ENCODE measurements around the gene ZNF862. TPM values are rescaled to one million over a fixed set of nuclear protein-coding genes. Genes with fewer than 3 reads are reported as not detected.

The ZNF862 gene
- total and polyA plus RNA-seq, 2 donors from 2014 or later = 5.7 to 29.1 TPM

DNA sequence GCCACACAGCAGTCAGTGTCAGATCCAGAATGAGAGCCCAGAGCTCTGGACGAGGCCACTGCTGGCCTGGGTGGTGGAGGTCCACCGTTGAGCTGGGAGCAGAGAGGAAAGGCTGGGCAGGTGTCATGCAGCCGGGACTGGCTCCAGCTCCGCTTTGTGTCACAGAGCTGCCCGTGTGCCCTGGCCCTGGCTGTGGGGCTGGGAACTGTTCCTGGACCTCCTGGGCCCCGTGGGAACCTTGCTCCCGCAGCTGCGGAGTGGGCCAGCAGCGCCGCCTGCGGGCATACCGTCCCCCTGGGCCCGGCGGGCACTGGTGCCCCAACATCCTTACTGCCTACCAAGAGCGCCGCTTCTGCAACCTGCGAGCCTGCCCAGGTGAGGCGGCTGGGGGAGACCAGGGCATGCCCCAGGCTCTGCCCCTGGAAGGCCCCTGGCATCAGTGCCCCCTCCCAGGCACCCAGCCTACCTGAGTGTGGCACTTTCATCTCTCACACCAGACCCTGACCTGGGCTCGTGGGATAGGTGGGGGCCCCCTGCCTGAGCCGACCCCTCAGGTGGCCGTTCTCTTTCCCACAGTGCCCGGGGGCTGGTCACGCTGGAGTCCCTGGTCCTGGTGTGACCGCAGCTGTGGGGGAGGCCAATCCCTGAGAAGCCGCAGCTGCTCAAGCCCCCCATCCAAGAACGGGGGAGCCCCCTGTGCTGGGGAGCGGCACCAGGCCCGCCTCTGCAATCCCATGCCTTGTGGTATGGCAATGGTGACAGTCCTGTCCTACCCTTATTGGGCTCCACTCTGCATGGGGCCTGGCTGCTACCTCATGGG lies 18.8 kb upstream of the ZNF862 start:
- Histone ChIP-seq H3K27me3 (ENCODE audit: control insufficient read depth, insufficient read depth, low read length) (no peaks in the 10 kb centered on the region), H3K9me3 (ENCODE audit: control insufficient read depth in 2 of 3, insufficient read depth in 1 of 3, low read length in 3 of 3) (no peaks in the 10 kb centered on the region), H3K4me1 (ENCODE audit: control insufficient read depth in 2 of 3, insufficient read depth in 2 of 3, low read depth in 1 of 3, low read length in 3 of 3) (no peaks in the 10 kb centered on the region), H3K4me3 (ENCODE audit: low read length in 3 of 3) (no peak overlapping the region), H3K9ac (ENCODE audit: low read length in 3 of 3) (no peak overlapping the region), H3K27ac (ENCODE audit: low read depth in 2 of 2, low read length in 2 of 2) (no peak overlapping the region), H3K36me3 (ENCODE audit: control insufficient read depth in 2 of 3, insufficient read depth in 3 of 3, low read length in 3 of 3) (no peaks in the 10 kb centered on the region)
- intact Hi-C loops (cut with DNase I) = no loop called here
- DNase-seq (peak in 1 of 5 donors; percentile 69), FAIRE-seq (no peak)
- TF ChIP-seq, protein P1, sequence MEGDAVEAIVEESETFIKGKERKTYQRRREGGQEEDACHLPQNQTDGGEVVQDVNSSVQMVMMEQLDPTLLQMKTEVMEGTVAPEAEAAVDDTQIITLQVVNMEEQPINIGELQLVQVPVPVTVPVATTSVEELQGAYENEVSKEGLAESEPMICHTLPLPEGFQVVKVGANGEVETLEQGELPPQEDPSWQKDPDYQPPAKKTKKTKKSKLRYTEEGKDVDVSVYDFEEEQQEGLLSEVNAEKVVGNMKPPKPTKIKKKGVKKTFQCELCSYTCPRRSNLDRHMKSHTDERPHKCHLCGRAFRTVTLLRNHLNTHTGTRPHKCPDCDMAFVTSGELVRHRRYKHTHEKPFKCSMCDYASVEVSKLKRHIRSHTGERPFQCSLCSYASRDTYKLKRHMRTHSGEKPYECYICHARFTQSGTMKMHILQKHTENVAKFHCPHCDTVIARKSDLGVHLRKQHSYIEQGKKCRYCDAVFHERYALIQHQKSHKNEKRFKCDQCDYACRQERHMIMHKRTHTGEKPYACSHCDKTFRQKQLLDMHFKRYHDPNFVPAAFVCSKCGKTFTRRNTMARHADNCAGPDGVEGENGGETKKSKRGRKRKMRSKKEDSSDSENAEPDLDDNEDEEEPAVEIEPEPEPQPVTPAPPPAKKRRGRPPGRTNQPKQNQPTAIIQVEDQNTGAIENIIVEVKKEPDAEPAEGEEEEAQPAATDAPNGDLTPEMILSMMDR (IDR thresholded peaks at IDR 0.05; ENCODE audit: borderline replicate concordance, extremely low read depth, insufficient read depth) = no peak

DNA sequence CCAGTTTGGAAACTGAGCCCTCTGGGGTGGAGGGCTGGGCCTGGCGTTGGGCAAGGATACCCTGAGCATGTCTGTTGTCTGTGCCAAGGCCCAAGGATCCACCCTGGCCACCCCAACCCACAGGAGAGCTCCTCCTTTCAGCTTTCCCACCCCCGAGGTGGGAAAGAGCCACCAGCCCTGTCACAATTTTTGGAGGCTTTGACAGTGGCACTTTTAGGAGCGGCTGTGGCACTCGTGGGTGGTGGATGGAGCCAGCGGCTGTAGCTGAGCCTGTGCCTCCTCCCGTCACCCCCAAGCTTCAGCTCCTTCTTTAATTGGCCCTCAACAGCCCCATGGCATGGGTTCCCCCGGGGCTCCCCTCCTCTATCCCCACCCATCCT lies 18.2 kb upstream of the ZNF862 start:
- Histone ChIP-seq H3K27me3 (ENCODE audit: control insufficient read depth, insufficient read depth, low read length) (no peaks in the 10 kb centered on the region), H3K36me3 (ENCODE audit: control insufficient read depth in 2 of 3, insufficient read depth in 3 of 3, low read length in 3 of 3) (no peaks in the 10 kb centered on the region), H3K27ac (ENCODE audit: low read depth in 2 of 2, low read length in 2 of 2) (no peak overlapping the region), H3K9me3 (ENCODE audit: control insufficient read depth in 2 of 3, insufficient read depth in 1 of 3, low read length in 3 of 3) (no peaks in the 10 kb centered on the region), H3K9ac (ENCODE audit: low read length in 3 of 3) (no peak overlapping the region), H3K4me1 (ENCODE audit: control insufficient read depth in 2 of 3, insufficient read depth in 2 of 3, low read depth in 1 of 3, low read length in 3 of 3) (no peaks in the 10 kb centered on the region), H3K4me3 (ENCODE audit: low read length in 3 of 3) (no peak overlapping the region)
- no peak for DNase-seq
- intact Hi-C loops (cut with DNase I) = no loop called here
- no peak for FAIRE-seq
- TF ChIP-seq, protein P1 (IDR thresholded peaks at IDR 0.05; ENCODE audit: borderline replicate concordance, extremely low read depth, insufficient read depth) = no peak

DNA sequence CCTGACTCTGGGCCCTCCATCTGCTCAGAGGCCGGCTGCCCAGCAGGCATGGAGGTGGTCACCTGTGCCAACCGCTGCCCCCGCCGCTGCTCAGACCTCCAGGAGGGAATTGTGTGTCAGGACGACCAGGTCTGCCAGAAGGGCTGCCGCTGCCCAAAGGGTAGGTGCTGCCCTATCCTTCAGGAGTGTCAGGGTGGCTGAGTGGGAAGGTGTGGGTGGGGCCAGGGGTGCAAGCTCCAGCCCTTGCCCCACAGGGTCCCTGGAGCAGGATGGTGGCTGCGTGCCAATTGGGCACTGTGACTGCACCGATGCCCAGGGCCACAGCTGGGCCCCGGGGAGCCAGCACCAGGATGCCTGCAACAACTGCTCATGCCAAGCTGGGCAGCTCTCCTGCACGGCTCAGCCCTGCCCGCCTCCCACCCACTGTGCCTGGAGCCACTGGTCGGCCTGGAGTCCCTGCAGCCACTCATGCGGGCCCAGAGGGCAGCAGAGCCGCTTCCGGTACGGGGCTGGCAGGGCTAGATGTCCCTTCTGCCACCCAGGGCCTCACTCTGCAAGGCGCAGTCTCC lies 17.5 kb upstream of the ZNF862 start:
- Histone ChIP-seq H3K36me3 (ENCODE audit: control insufficient read depth in 2 of 3, insufficient read depth in 3 of 3, low read length in 3 of 3) (no peaks in the 10 kb centered on the region), H3K4me1 (ENCODE audit: control insufficient read depth in 2 of 3, insufficient read depth in 2 of 3, low read depth in 1 of 3, low read length in 3 of 3) (no peaks in the 10 kb centered on the region), H3K9me3 (ENCODE audit: control insufficient read depth in 2 of 3, insufficient read depth in 1 of 3, low read length in 3 of 3) (no peaks in the 10 kb centered on the region), H3K27ac (ENCODE audit: low read depth in 2 of 2, low read length in 2 of 2) (no peak overlapping the region), H3K9ac (ENCODE audit: low read length in 3 of 3) (no peak overlapping the region), H3K4me3 (ENCODE audit: low read length in 3 of 3) (no peak overlapping the region), H3K27me3 (ENCODE audit: control insufficient read depth, insufficient read depth, low read length) (no peaks in the 10 kb centered on the region)
- FAIRE-seq (no peak), DNase-seq (peak in 1 of 5 donors; percentile 77)
- intact Hi-C loops (cut with DNase I) = no loop called here
- TF ChIP-seq, protein P1 (IDR thresholded peaks at IDR 0.05; ENCODE audit: borderline replicate concordance, extremely low read depth, insufficient read depth) = no peak

All from kidney (tissue), 14 donors.